ENCODE data around the gene USHBP1. TPM values are rescaled to one million over a fixed set of nuclear protein-coding genes. Genes with fewer than 3 reads are reported as not detected.
A peak's percentile ranks its signal among the peaks of the same experiment; 100 is the strongest.

Gene USHBP1
- total RNA-seq, 6 experiments from 2014 or later, result not detected

DNA sequence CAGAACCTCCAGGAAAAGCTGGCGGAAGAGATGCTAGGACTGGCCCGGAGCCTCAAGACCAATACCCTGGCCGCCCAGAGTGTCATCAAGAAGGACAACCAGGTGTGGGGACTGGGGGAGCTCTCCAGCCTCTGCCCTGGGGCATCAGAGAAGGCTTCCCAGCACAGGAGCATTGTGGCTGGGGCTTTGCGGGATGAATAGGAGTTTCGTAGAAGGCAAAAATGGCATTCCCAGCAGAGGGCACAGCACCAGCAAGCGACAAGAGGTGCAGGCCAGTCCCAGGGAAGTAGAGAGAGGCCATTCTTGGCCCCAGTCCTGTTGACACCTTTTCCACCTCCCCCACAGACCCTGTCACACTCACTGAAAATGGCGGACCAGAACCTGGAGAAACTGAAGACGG lies 45.3 kb downstream of the USHBP1 start:
- Mint-ChIP-seq H3K4me1 (ENCODE audit: low read depth) (peaks cover 27% of the 10 kb centered on the region), H3K4me3 (no peak overlapping the region), H3K27me3 (ENCODE audit: insufficient read depth) (peaks cover 3% of the 10 kb centered on the region; the same call in 1 of the 2 replicates), H3K36me3 (ENCODE audit: low read depth) (peaks cover 24% of the 10 kb centered on the region), H3K27ac (no peak overlapping the region; the same call in 1 of the 2 replicates), H3K9me3 (no peaks in the 10 kb centered on the region)
- TF ChIP-seq, protein P1, sequence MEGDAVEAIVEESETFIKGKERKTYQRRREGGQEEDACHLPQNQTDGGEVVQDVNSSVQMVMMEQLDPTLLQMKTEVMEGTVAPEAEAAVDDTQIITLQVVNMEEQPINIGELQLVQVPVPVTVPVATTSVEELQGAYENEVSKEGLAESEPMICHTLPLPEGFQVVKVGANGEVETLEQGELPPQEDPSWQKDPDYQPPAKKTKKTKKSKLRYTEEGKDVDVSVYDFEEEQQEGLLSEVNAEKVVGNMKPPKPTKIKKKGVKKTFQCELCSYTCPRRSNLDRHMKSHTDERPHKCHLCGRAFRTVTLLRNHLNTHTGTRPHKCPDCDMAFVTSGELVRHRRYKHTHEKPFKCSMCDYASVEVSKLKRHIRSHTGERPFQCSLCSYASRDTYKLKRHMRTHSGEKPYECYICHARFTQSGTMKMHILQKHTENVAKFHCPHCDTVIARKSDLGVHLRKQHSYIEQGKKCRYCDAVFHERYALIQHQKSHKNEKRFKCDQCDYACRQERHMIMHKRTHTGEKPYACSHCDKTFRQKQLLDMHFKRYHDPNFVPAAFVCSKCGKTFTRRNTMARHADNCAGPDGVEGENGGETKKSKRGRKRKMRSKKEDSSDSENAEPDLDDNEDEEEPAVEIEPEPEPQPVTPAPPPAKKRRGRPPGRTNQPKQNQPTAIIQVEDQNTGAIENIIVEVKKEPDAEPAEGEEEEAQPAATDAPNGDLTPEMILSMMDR (IDR thresholded peaks at IDR 0.05), result no peak
- no peak for DNase-seq

DNA sequence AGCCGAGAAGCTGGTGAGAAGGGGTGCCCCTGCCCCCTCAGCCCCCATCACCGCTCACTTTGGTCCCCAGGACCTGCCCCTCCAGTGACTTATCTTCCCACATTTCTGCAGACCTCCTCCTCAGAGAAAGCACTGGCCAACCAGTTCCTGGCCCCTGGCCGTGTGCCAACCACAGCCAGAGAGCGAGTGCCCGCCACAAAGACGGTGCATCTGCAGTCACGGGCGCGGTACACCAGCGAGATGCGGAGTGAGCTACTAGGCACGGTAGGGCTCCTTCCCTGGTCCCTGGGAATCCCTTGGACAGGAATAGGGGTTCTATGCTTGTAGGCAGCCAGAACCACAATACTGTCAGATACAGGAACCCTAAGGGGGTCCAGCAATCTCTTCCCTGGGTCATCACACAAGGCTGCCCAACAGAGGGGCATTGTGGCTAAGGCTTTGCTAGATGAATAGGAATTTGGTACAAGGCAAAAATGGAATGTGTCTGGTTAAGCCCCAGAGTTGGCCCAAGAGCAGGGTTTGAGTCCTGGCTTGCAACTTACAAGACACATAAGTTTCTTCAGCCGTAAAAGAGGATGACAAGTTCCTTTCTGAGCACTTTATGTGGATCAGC lies 48.4 kb downstream of the USHBP1 start:
- Mint-ChIP-seq H3K4me3 (peak overlapping the region; percentile 89), H3K36me3 (ENCODE audit: low read depth) (peaks cover 29% of the 10 kb centered on the region), H3K27me3 (ENCODE audit: insufficient read depth) (peaks cover 3% of the 10 kb centered on the region; the same call in 1 of the 2 replicates), H3K27ac (peak overlapping the region; percentile 94; the same call in 1 of the 2 replicates), H3K4me1 (ENCODE audit: low read depth) (peaks cover 27% of the 10 kb centered on the region), H3K9me3 (no peaks in the 10 kb centered on the region)
- TF ChIP-seq, protein P1 (IDR thresholded peaks at IDR 0.05), result no peak
- no peak for DNase-seq

DNA sequence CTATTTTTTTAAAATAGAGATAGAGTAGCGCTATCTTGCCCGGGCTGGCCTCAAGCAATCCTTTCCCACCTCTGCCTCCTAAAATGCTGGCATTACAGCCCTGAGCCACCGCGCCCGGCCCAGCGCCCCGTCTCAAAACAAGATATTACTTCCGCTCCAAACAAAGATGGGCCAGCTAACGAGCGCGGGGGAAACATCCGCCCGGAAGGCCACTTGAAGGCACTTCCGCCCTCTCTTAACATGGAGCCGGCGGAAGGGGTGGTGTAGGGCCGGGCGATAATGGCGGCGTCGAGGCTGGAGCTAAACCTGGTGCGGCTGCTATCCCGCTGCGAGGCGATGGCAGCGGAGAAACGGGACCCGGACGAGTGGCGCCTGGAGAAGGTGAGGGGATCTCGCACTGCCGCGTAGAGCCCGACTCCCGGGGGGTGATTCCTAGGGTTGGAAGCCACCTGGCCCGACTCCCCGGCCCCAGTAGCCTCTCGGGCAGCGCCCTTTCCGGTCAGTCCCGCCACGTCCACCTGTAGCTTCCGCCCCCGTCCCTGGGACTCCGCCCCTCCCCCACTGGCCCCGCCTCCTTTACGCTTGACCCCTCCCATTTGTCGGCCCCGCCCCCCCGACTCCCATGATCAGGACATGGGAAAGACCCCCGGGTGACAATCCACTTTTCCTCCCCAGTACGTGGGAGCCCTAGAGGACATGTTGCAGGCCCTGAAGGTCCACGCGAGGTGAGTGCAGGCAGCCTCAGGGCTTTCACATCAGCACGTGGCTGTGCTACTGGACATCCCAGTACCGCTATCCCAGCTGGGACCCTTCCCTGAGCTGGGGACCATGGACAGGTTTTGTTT lies 49.2 kb downstream of the USHBP1 start, which contains the start of gene USE1:
TSS of gene USE1 (plus strand) at position 231 of the 845 bp plus-strand sequence. CDS start at position 280, 49 bp downstream.
- Mint-ChIP-seq H3K9me3 (no peaks in the 10 kb centered on the region), H3K36me3 (ENCODE audit: low read depth) (peaks cover 30% of the 10 kb centered on the region), H3K27ac (peak within 1 kb of the TSS; percentile 94), H3K27me3 (ENCODE audit: insufficient read depth) (peaks cover 3% of the 10 kb centered on the region; the same call in 1 of the 2 replicates), H3K4me3 (peak within 1 kb of the TSS; percentile 89), H3K4me1 (ENCODE audit: low read depth) (peaks cover 25% of the 10 kb centered on the region)
- TF ChIP-seq, protein P1 (IDR thresholded peaks at IDR 0.05), result no peak
- DNase-seq, result peak; percentile 76

DNA sequence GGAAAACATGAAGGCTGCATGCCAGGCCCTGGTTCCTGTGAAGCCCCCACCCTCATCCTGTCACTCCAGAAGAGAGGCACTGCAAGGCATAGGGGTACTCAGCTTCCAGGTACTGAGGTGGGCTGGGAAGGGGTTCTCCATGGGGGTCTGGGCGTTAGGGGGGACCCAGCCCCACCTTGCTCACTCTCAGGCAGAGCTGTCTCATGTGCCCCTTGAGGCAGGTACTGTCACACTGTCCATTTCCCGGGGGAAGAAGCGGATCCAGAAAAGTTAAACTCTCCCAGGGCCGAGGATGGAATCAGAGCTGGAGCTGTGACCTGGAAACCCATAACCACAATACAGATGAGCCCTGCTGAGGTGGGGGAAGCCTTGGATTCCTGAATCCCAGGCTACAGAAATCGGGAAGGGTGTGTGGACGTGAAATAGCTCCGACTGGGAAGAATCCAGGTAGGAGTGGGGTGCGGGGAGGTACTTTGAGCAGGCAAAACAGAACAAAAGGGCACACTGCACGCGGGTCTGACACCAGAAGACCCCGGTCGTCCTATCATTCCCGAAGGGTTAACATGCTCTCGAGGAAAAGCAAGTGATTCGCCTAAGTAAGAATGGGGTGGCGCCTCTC lies 49.9 kb downstream of the USHBP1 start:
- Mint-ChIP-seq H3K4me3 (peak overlapping the region; percentile 89), H3K36me3 (ENCODE audit: low read depth) (peaks cover 30% of the 10 kb centered on the region), H3K27ac (peak overlapping the region; percentile 94), H3K4me1 (ENCODE audit: low read depth) (peaks cover 18% of the 10 kb centered on the region), H3K27me3 (ENCODE audit: insufficient read depth) (peaks cover 3% of the 10 kb centered on the region; the same call in 1 of the 2 replicates), H3K9me3 (no peaks in the 10 kb centered on the region)
- no peak for DNase-seq
- TF ChIP-seq, protein P1 (IDR thresholded peaks at IDR 0.05), result no peak

DNA sequence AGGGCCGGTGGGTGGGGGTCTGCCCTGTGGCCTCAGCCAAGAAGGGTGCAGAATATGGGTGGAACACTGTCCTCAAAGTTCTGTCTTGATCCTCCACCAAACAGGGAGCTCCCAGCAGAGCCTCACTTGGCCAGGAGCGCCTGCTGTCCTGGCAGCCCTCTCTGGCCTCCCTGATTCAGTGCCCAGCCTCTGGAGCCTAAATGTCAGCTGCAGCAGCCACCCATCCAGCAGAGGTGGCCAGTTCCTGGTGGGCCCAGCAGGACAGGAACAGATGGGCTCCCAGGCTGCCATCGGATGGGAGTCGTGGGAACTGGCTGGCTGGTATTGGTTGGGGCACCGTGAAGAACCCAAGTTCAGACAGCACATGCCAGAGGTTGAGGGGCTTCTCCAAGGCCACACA lies 51.2 kb downstream of the USHBP1 start:
- H3K27ac Mint-ChIP-seq, result no peak overlapping the region
- no peak for DNase-seq
- H3K4me3 Mint-ChIP-seq, result no peak overlapping the region
- no peaks in the 10 kb centered on the region for H3K9me3 Mint-ChIP-seq
- H3K36me3 Mint-ChIP-seq (ENCODE audit: low read depth), result peaks cover 34% of the 10 kb centered on the region
- peaks cover 21% of the 10 kb centered on the region for H3K4me1 Mint-ChIP-seq (ENCODE audit: low read depth)
- TF ChIP-seq, protein P1 (IDR thresholded peaks at IDR 0.05), result no peak
- peaks cover 7% of the 10 kb centered on the region for H3K27me3 Mint-ChIP-seq (ENCODE audit: insufficient read depth)
